ENCODE measurements around the gene SIPA1L3. TPM values are rescaled to one million over a fixed set of nuclear protein-coding genes. Genes with fewer than 3 reads are reported as not detected.
A peak's percentile ranks its signal among the peaks of the same experiment; 100 is the strongest.

SIPA1L3 gene
- total and polyA plus RNA-seq, 12 donors: 2.8 to 24.2 (median 12.3) TPM

- Histone ChIP-seq H3K27ac (no peak overlapping the region), H3K27me3 (no peaks in the 10 kb centered on the region), H3K4me1 (peaks cover 0 to 6% (median 0%) of the 10 kb centered on the region in 9 donors), H3K36me3 (no peaks in the 10 kb centered on the region), H3K4me3 (no peak overlapping the region), H3K9me3 (no peaks in the 10 kb centered on the region)
- intact Hi-C loops (cut with DNase I): no loop called here
- no peak for TF ChIP-seq CTCF (IDR thresholded peaks at IDR 0.05)
- ATAC-seq: no peak
- WGBS, 2 donors: 96 to 97% methylated on average over 6 of the region's 6 CpGs
- no peak for DNase-seq
Measured at GRCh38 chr19:37946132-37946531, 39.1 kb downstream of the SIPA1L3 start.

GRCh38 chr19:37947778-37948177 is 40.8 kb downstream of the SIPA1L3 start:
- Histone ChIP-seq H3K4me3 (no peak overlapping the region), H3K36me3 (no peaks in the 10 kb centered on the region), H3K9me3 (no peaks in the 10 kb centered on the region), H3K27ac (no peak overlapping the region), H3K4me1 (peaks cover 0 to 9% (median 0%) of the 10 kb centered on the region in 9 donors), H3K27me3 (no peaks in the 10 kb centered on the region)
- ATAC-seq: no peak
- TF ChIP-seq CTCF (IDR thresholded peaks at IDR 0.05): no peak
- WGBS, 2 donors: 89 to 90% methylated on average over 5 of the region's 5 CpGs
- DNase-seq: no peak
- intact Hi-C loops (cut with DNase I): no loop called here

GRCh38 chr19:37948362-37948761 is 41.4 kb downstream of the SIPA1L3 start:
- ATAC-seq (no peak), DNase-seq (no peak)
- WGBS, 2 donors: 96 to 97% methylated on average over 6 of the region's 6 CpGs
- no peaks in the 10 kb centered on the region for H3K9me3 ChIP-seq
- peaks cover 0 to 9% (median 0%) of the 10 kb centered on the region in 9 donors for H3K4me1 ChIP-seq
- H3K4me3 ChIP-seq: no peak overlapping the region
- no peak for TF ChIP-seq CTCF (IDR thresholded peaks at IDR 0.05)
- H3K36me3 ChIP-seq: no peaks in the 10 kb centered on the region
- no peak overlapping the region for H3K27ac ChIP-seq
- intact Hi-C loops (cut with DNase I): no loop called here
- no peaks in the 10 kb centered on the region for H3K27me3 ChIP-seq

- H3K9me3 ChIP-seq: no peaks in the 10 kb centered on the region
- H3K27ac ChIP-seq: peak overlapping the region in 1 of 10 donors; percentile 36
- no peak for TF ChIP-seq CTCF (IDR thresholded peaks at IDR 0.05)
- DNase-seq: no peak
- H3K27me3 ChIP-seq: no peaks in the 10 kb centered on the region
- no peaks in the 10 kb centered on the region for H3K36me3 ChIP-seq
- no peak for ATAC-seq
- H3K4me3 ChIP-seq: no peak overlapping the region
- intact Hi-C loops (cut with DNase I): no loop called here
- H3K4me1 ChIP-seq: peaks cover 0 to 9% (median 0%) of the 10 kb centered on the region in 9 donors
- 87 to 88% methylated on average over 25 of the region's 25 CpGs for WGBS, 2 donors
Measured at GRCh38 chr19:37950471-37951175, 43.6 kb downstream of the SIPA1L3 start.
